Measurements from ENCODE around the gene F2RL3.
"Not testable (repeated sequence)": the region's sequence is repeated elsewhere in the genome, so short reads cannot be mapped to it uniquely, and the experiment has no call there.

F2RL3 gene

GRCh38 chr19:16868423-16869130, 20.2 kb upstream of the F2RL3 start:
- no peak overlapping the region for H3K27ac Mint-ChIP-seq
- no peak overlapping the region for H3K4me3 Mint-ChIP-seq
- H3K27me3 Mint-ChIP-seq = no peaks in the 10 kb centered on the region
- H3K9me3 Mint-ChIP-seq = no peaks in the 10 kb centered on the region
- CTCF ChIA-PET = no interaction called here
- peaks cover 17% of the 10 kb centered on the region for H3K36me3 Mint-ChIP-seq
- no peak for DNase-seq
- no peaks in the 10 kb centered on the region for H3K4me1 Mint-ChIP-seq

GRCh38 chr19:16869331-16869972, 19.3 kb upstream of the F2RL3 start:
- Mint-ChIP-seq H3K27ac (no peak overlapping the region), H3K36me3 (peaks cover 22% of the 10 kb centered on the region), H3K9me3 (peaks cover 3% of the 10 kb centered on the region), H3K27me3 (no peaks in the 10 kb centered on the region), H3K4me3 (no peak overlapping the region), H3K4me1 (peaks cover 4% of the 10 kb centered on the region)
- no peak for DNase-seq
- CTCF ChIA-PET = no interaction called here

- Mint-ChIP-seq H3K27ac (no peak overlapping the region), H3K9me3 (peaks cover 8% of the 10 kb centered on the region), H3K36me3 (peaks cover 33% of the 10 kb centered on the region), H3K4me3 (no peak overlapping the region), H3K4me1 (peaks cover 15% of the 10 kb centered on the region), H3K27me3 (no peaks in the 10 kb centered on the region)
- CTCF ChIA-PET = no interaction called here
- DNase-seq = no peak
These were observed 16.9 kb upstream of the F2RL3 start for GRCh38 chr19:16871871-16872270.

GRCh38 chr19:16872728-16873127, 16.1 kb upstream of the F2RL3 start:
- Mint-ChIP-seq H3K4me3 (no peak overlapping the region), H3K27ac (no peak overlapping the region), H3K9me3 (peaks cover 8% of the 10 kb centered on the region), H3K4me1 (peaks cover 19% of the 10 kb centered on the region), H3K27me3 (no peaks in the 10 kb centered on the region), H3K36me3 (peaks cover 38% of the 10 kb centered on the region)
- CTCF ChIA-PET = no interaction called here
- no peak for DNase-seq

- CTCF ChIA-PET = interaction anchor here (0.6 kb wide), 1 partner anchor 102 kb away, joined by 4 read pairs; no protein-coding TSS in a partner anchor
- no peak for DNase-seq
- Mint-ChIP-seq H3K27ac (no peak overlapping the region), H3K4me3 (no peak overlapping the region), H3K9me3 (peaks cover 8% of the 10 kb centered on the region), H3K27me3 (no peaks in the 10 kb centered on the region), H3K4me1 (peaks cover 19% of the 10 kb centered on the region), H3K36me3 (peaks cover 39% of the 10 kb centered on the region)
These were observed 15.2 kb upstream of the F2RL3 start for GRCh38 chr19:16873594-16873993.

- CTCF ChIA-PET = interaction anchor here (0.6 kb wide), 1 partner anchor 103 kb away, joined by 4 read pairs; no protein-coding TSS in a partner anchor
- peaks cover 8% of the 10 kb centered on the region for H3K9me3 Mint-ChIP-seq
- H3K36me3 Mint-ChIP-seq = peaks cover 46% of the 10 kb centered on the region
- H3K27me3 Mint-ChIP-seq = no peaks in the 10 kb centered on the region
- H3K4me1 Mint-ChIP-seq = peaks cover 19% of the 10 kb centered on the region
- H3K27ac Mint-ChIP-seq = peak overlapping the region; percentile 80
- DNase-seq = no peak
- H3K4me3 Mint-ChIP-seq = no peak overlapping the region
These were observed 14.4 kb upstream of the F2RL3 start for GRCh38 chr19:16874250-16874977.

- H3K9me3 Mint-ChIP-seq, DNase-seq, H3K27me3 Mint-ChIP-seq, CTCF ChIA-PET, H3K4me3 Mint-ChIP-seq: not testable (repeated sequence)
- H3K36me3 Mint-ChIP-seq = peaks cover 48% of the 10 kb centered on the region
- peak overlapping the region; percentile 80 for H3K27ac Mint-ChIP-seq
- H3K4me1 Mint-ChIP-seq = peaks cover 19% of the 10 kb centered on the region
These were observed 13.9 kb upstream of the F2RL3 start for GRCh38 chr19:16874978-16875299.

- Mint-ChIP-seq H3K36me3 (peaks cover 58% of the 10 kb centered on the region), H3K27ac (peak overlapping the region; percentile 45), H3K4me3 (no peak overlapping the region), H3K4me1 (peaks cover 22% of the 10 kb centered on the region), H3K9me3 (peaks cover 10% of the 10 kb centered on the region), H3K27me3 (no peaks in the 10 kb centered on the region)
- CTCF ChIA-PET = no interaction called here
- no peak for DNase-seq
These were observed 12.9 kb upstream of the F2RL3 start for GRCh38 chr19:16875584-16876555.

GRCh38 chr19:16876904-16877361, 11.9 kb upstream of the F2RL3 start:
- Mint-ChIP-seq H3K27me3 (no peaks in the 10 kb centered on the region), H3K4me1 (peaks cover 22% of the 10 kb centered on the region), H3K9me3 (peaks cover 17% of the 10 kb centered on the region), H3K4me3 (no peak overlapping the region), H3K27ac (no peak overlapping the region), H3K36me3 (peaks cover 58% of the 10 kb centered on the region)
- CTCF ChIA-PET = no interaction called here
- DNase-seq = no peak

- Mint-ChIP-seq H3K27ac (no peak overlapping the region), H3K9me3 (peaks cover 23% of the 10 kb centered on the region), H3K4me1 (peaks cover 24% of the 10 kb centered on the region), H3K4me3 (no peak overlapping the region), H3K36me3 (peaks cover 65% of the 10 kb centered on the region), H3K27me3 (no peaks in the 10 kb centered on the region)
- DNase-seq = no peak
- CTCF ChIA-PET = no interaction called here
These were observed 11.2 kb upstream of the F2RL3 start for GRCh38 chr19:16877581-16877980.

GRCh38 chr19:16878181-16878965, 10.4 kb upstream of the F2RL3 start:
- Mint-ChIP-seq H3K36me3 (peaks cover 63% of the 10 kb centered on the region), H3K27me3 (no peaks in the 10 kb centered on the region), H3K4me3 (no peak overlapping the region), H3K27ac (no peak overlapping the region), H3K9me3 (peaks cover 28% of the 10 kb centered on the region), H3K4me1 (peaks cover 30% of the 10 kb centered on the region)
- CTCF ChIA-PET = no interaction called here
- no peak for DNase-seq

GRCh38 chr19:16880884-16881554, 7.8 kb upstream of the F2RL3 start:
- H3K27me3 Mint-ChIP-seq = peaks cover 7% of the 10 kb centered on the region
- DNase-seq = no peak
- H3K27ac Mint-ChIP-seq = no peak overlapping the region
- peaks cover 32% of the 10 kb centered on the region for H3K4me1 Mint-ChIP-seq
- peaks cover 21% of the 10 kb centered on the region for H3K9me3 Mint-ChIP-seq
- CTCF ChIA-PET = no interaction called here
- no peak overlapping the region for H3K4me3 Mint-ChIP-seq
- peaks cover 46% of the 10 kb centered on the region for H3K36me3 Mint-ChIP-seq

- H3K4me1 Mint-ChIP-seq = peaks cover 27% of the 10 kb centered on the region
- peaks cover 12% of the 10 kb centered on the region for H3K27me3 Mint-ChIP-seq
- CTCF ChIA-PET = no interaction called here
- H3K4me3 Mint-ChIP-seq = no peak overlapping the region
- H3K9me3 Mint-ChIP-seq = peaks cover 21% of the 10 kb centered on the region
- no peak overlapping the region for H3K27ac Mint-ChIP-seq
- no peak for DNase-seq
- H3K36me3 Mint-ChIP-seq = peaks cover 38% of the 10 kb centered on the region
These were observed 6.7 kb upstream of the F2RL3 start for GRCh38 chr19:16882146-16882545.
